Islet precursor cell (in vitro differentiated cells): ENCODE data around the gene PTPRO.

Experiments used
- DNase-seq: peaks from one replicate; pipeline ENCODE4 v3.0.0-alpha.2; 2018

Gene PTPRO

DNA sequence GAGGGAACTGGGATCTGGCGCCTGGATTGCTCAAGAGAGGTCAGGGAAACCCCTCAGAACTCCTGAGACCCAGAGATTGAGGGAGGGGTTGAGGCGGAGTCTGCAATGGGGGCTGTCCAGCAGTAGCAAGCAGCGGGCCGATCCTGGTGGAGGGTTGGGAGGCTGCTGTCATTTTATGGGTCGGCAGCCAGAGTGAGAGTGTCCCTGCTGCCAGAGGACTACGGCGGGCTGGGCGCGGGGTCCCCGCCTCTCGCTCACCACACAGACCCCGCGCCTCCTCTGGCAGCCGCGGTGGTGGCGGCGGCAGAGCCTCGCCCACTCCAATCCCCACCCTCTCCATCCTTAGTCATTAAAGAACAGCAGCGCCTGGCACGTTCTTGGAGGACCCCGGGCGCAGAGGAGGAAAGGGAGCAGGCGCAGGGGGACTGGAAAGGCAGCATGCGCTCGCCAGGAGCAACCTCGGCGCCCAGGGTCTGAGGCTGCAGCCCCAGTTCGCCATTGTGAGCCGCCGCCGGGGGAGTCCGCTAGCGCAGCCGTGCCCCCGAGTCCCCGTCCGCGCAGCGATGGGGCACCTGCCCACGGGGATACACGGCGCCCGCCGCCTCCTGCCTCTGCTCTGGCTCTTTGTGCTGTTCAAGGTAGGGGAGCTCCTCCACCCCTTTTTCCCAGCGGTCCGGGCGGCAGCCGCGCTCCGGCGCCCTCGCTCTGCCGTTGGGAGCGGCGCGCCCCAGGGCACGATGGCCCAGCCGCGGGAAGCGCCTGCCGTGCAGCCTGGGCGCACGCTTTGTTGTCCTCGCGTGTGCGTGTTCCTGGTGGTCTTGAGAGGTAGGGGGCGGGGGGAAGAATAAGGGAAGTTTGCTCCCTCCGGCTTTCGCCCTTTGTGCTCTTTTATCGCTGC lies at the start of gene PTPRO:
PTPRO (plus strand) TSS at position 345 of the 898 bp plus-strand sequence.
- DNase-seq = peak; percentile 78

GRCh38 chr12:15273896-15274295 lies 48.4 kb upstream of the PTPRO start:
- no peak for DNase-seq

DNA sequence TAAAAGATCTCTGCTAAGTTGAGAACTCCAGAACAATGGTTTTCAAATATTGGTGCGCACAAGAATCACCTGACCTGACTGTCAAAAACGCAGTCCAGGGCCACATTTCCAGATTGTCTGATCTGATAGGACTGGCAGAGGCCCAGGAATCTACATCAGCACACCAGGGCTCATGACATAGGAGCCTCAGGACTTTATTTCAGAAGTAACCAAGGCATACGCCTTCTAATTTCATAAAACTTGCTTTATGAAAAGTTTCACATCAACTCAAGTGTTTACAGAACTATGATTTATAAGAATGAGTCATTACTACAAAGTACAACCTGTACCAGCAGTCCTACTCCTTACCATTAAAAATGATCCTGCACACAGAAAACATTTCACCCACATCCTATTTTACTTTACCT lies 47.7 kb upstream of the PTPRO start:
- DNase-seq = no peak

GRCh38 chr12:15276088-15276698 lies 46.1 kb upstream of the PTPRO start:
- no peak for DNase-seq

GRCh38 chr12:15278816-15279658 lies 43.3 kb upstream of the PTPRO start:
- DNase-seq = no peak

- no peak for DNase-seq
Measured at GRCh38 chr12:15280930-15281329, 41.4 kb upstream of the PTPRO start.

DNA sequence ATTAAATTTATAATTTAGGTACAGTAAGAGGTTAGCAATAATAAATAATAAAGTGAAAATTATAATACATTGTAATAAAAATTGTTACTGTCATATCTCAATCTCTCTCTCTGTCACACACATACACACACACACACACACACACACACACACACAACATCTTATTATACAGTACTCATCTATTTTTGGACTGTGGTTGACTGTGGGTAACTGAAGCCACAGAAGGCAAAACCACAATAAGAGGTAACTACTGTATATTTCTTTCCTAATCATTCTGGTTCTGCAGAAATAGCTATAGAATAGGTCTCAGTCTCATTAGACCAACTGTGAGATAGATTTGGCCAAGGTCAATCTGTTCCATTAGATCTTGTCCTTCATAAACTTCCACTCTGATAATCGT lies 33.1 kb upstream of the PTPRO start:
- DNase-seq = no peak

- no peak for DNase-seq
Measured at GRCh38 chr12:15293731-15294130, 28.6 kb upstream of the PTPRO start.

GRCh38 chr12:15299947-15300346 lies 22.4 kb upstream of the PTPRO start:
- DNase-seq = no peak

- no peak for DNase-seq
Measured at GRCh38 chr12:15304296-15304695, 18.0 kb upstream of the PTPRO start.

DNA sequence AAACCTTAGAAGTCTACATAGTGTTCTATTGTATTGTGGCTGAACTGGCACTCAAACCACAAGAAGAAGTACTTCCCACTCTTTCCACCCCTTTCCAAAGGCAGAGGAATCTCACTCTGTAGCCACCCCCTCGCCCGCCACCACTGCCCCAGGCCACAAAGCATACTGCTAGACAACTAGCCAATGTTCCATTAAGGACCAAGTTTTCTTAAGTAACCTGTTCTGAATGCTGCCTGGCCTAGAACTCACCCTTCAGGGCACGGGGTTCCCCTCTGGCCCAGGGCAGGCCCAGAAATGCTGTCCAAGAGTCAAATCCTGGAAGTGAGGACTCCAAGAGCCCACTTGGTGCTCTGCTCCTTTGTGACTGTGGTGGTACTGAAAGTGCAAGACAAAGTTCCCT lies 15.7 kb upstream of the PTPRO start:
- peak; percentile 55 for DNase-seq

- no peak for DNase-seq
Measured at GRCh38 chr12:15307079-15307478, 15.2 kb upstream of the PTPRO start.

DNA sequence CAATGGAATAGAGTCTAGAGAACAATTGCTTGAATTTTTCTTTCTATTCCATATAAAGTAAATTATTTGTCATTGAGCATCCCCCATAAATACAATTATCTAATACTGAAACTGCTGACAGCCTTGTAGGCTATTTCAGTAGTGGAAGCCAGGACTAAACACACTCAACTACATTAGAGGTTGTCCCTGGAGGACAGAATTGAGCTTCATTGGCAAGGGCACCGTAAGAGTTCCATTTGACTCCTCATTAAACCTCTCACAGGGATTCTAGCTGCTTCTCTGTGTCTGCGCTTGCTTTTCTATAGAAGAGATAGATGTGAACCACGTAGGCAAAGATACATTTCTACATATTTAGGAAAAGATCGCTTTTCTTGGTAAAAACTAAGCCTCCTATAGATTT lies 3.5 kb upstream of the PTPRO start:
- DNase-seq = no peak

DNA sequence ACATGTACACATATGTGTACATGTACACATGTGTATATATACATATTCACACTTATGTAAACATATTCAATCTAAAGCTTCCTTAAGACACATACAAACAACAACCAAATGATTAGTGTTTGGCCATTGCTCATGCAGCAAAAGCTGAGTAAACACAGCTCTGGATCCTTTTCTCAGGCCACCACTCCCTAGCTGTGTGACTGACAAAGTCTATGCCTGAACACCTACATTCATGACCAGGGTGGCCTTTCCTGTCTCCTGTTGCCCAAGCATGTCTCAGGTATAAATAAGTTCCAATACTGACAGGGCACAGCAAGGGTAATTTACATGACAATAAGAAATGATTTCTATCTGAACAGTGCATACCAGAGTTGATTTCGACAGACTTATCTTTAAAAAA lies 1.4 kb upstream of the PTPRO start:
- DNase-seq = no peak

DNA sequence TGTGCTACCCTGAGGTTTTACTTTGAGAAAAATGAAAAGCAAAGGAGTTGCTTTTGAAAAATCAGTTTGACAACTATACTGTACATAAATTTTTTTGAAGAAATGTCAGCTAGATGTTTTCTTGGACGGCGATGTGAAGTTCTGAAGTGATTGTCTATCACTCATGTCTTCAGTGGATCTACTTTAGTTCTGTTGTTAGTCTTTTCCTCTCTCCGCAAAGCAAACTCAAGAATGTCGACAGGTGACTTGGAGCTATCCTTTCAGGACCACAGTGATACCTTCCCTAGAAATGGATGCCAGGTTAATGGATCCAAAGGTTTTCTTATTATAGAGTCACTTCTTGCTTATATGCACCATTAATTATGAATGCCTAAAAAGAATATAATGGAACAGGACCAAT lies 1.2 kb downstream of the PTPRO start:
- DNase-seq = no peak

DNA sequence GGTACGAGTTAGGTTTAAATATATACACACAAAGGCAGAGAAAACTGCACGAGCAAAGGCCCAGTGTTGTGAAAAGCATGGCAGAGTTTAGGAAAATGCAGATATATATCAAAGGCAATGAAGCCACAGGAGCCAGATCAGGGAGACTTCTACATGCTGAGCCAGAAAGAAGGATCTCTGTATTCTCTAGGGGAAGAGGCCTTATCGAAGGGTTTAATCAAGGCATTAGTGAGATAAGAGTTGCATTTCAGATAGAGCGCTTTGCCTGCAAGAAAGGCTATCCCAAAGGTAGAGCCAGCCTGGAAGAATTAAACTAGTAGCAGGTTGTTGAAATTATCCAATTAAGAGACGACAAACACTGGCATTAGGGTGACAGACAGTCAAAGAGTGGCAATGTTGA lies 7.6 kb downstream of the PTPRO start:
- DNase-seq = no peak

DNA sequence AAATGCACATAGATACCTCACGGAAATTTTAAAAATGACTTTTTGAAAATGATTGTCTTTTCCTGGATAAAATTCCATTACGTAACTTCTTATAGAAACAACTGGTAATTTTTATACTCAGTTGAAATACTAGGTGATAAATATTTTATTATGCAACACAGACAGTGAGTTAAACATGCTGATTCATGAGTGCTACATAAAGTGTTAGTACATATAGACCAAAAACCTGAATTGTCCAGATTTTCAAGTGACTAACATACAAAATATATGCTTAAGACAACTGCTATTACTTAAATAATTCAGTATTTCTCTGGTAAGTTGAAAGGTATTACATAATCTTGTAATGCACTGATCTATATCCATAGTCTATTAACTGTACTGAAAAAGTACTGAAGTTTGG lies 11.9 kb downstream of the PTPRO start:
- no peak for DNase-seq

- DNase-seq = no peak
Measured at GRCh38 chr12:15335959-15336358, 13.7 kb downstream of the PTPRO start.

- no peak for DNase-seq
Measured at GRCh38 chr12:15336768-15337553, 14.7 kb downstream of the PTPRO start.

DNA sequence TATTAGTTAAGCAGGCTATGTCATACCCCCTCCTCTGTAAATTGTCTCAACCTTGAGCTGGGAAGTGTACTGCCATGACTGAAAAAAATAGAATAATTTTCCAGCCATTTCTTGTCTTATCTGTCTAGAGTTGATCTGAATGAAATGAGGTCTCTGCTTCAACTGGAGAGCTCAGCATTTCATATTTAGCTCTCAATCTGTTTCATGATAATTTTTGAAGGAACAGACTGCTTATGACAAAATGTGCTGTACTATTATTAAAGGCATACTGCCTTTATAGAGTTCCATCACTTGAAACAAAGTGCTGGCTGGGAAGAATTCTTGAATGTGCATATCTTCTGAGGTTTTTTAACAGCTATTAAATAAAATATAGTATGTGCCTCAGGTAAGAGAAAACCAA lies 19.1 kb downstream of the PTPRO start:
- no peak for DNase-seq

DNA sequence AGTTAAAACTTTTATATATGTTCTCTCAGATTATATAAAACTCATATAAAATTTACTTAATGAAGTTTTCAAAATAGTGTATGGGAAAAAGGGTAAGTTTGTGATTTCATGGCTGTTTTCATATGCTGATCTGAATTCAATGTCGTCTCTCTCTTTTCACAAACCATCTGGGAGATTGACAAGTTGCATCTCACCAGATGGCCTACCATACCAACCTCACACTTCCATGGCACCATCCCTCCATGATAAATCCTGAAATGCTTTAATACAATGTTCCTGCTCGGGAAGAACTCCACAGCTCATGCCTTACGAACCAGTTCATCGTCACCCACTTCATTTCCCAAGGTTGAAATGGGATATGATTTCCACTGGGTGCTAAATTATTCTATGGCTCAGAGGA lies 22.3 kb downstream of the PTPRO start:
- DNase-seq = no peak

DNA sequence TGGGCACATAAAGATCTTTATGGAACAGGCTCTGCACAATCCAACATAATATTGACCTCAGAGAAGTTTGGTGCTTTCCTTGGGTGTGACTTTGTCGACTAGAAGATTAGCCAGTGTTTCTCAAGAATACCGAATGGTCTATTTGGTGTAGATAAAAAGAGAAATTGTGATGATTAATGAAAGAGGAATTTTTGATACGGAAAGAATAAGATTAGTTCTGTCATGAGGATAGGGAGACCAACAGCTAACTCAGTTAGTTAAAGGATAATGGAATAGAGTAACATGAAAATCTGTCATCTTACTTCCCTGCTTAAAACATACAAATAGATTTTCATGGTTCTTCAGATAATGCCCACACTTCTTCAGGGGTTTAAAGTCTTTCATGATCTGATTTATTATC lies 24.2 kb downstream of the PTPRO start:
- DNase-seq = no peak

- no peak for DNase-seq
Measured at GRCh38 chr12:15350643-15351042, 28.3 kb downstream of the PTPRO start.
